CD4-positive, alpha-beta T cell (primary cell): ENCODE measurements around the gene NDE1. TPM values are rescaled to one million over a fixed set of nuclear protein-coding genes. Genes with fewer than 3 reads are reported as not detected.

Experiments used
- ATAC-seq: fragments of 200-7000 bp; cut with Tn5 transposase; one replicate; pipeline ENCODE4 v1.10.0; 2022; ENCODE audit warnings: mild to moderate bottlenecking; ENCODE audit not compliant: poor library complexity
- CTCF ChIA-PET: fragments of 350-600 bp; sonication (Branson Sonifier 250); formaldehyde crosslinking; loops from one replicate; lab custom pipeline; 2021; ENCODE audit warnings: antibody characterized with exemption, inconsistent platforms; lab: Charles Lee
- POLR2A ChIA-PET: fragments of 350-600 bp; sonication (Branson Sonifier 250); formaldehyde crosslinking; loops from one replicate; lab custom pipeline; 2021; ENCODE audit warnings: antibody characterized with exemption, inconsistent platforms; lab: Charles Lee
- DNase-seq, 14 experiments: peaks; one replicate each; pipeline ENCODE4 v3.0.0-alpha.2; 2013 to 2020; ENCODE audit warnings: mixed read lengths in 2 of 14
- H3K27ac ChIP-seq, 2 donors: one replicate each; pipeline versions ENCODE4 v1.5.1 to v1.7.0; 2013; ENCODE audit warnings: low read length in 2 of 2, low read depth in 1 of 2, mild to moderate bottlenecking in 1 of 2
- H3K27me3 ChIP-seq, 2 experiments: 1 replicate in 1 of 2; 2 replicates in 1 of 2; pipeline versions ENCODE4 v1.6.1 to v1.7.0; 2013; ENCODE audit warnings: low read length in 2 of 2, control low read depth in 1 of 2, mild to moderate bottlenecking in 1 of 2, moderate library complexity in 1 of 2; ENCODE audit not compliant: insufficient read depth in 2 of 2, control insufficient read depth in 1 of 2
- H3K36me3 ChIP-seq: one replicate; pipeline ENCODE4 v1.6.1; 2013; ENCODE audit warnings: low read length, control low read depth; ENCODE audit not compliant: insufficient read depth
- H3K4me1 ChIP-seq: one replicate; pipeline ENCODE4 v1.6.1; 2013; ENCODE audit warnings: low read length, control low read depth; ENCODE audit not compliant: insufficient read depth
- H3K4me3 ChIP-seq: one replicate; pipeline ENCODE4 v1.5.1; 2013; ENCODE audit warnings: mild to moderate bottlenecking, low read length, moderate library complexity
- H3K9me3 ChIP-seq, 2 experiments: 1 replicate in 1 of 2; 2 replicates in 1 of 2; pipeline versions ENCODE4 v1.6.1 to v1.7.0; 2013; ENCODE audit warnings: low read length in 2 of 2, mild to moderate bottlenecking in 2 of 2, control low read depth in 1 of 2, moderate library complexity in 1 of 2; ENCODE audit not compliant: control insufficient read depth in 1 of 2, insufficient read depth in 1 of 2
- H3K27ac Mint-ChIP-seq: one replicate; pipeline ENCODE4 v1.8.0; 2020; ENCODE audit warnings: mixed read lengths
- H3K27me3 Mint-ChIP-seq: one replicate; pipeline ENCODE4 v1.8.0; 2021; ENCODE audit warnings: mixed read lengths
- H3K36me3 Mint-ChIP-seq: one replicate; pipeline ENCODE4 v1.8.0; 2021; ENCODE audit warnings: low read depth, mixed read lengths
- H3K4me1 Mint-ChIP-seq: one replicate; pipeline ENCODE4 v1.8.0; 2021; ENCODE audit warnings: low read depth, mixed read lengths
- H3K4me3 Mint-ChIP-seq: one replicate; pipeline ENCODE4 v1.8.0; 2020; ENCODE audit warnings: mild to moderate bottlenecking, mixed read lengths
- H3K9me3 Mint-ChIP-seq: one replicate; pipeline ENCODE4 v1.8.0; 2020; ENCODE audit warnings: mixed read lengths
- CTCF ChIP-seq: fragments of 200-600 bp; IDR thresholded peaks from one replicate; pipeline ENCODE4 v1.8.0; 2022; ENCODE audit warnings: antibody characterized with exemption, mild to moderate bottlenecking
- intact Hi-C, 2 experiments: fragments of 100-400 bp; cut with DNase I in 1 of 2; cut with micrococcal nuclease in 1 of 2; formaldehyde crosslinking; loops; one replicate each; pipeline versions ENCODE4 v1.15.1 to v1.9.0; 2023 to 2025; cut with DNase I, micrococcal nuclease
- total RNA-seq, 174 experiments: library from RNA in 2 of 174; stranded (reverse) in 2 of 174; gene quantifications; one replicate each; pipeline ENCODE4 v1.2.3 and lab custom pipeline; 2021 to 2026

The NDE1 gene
- total RNA-seq, 2 experiments from 2014 or later = 96.6 to 106 TPM

GRCh38 chr16:15775663-15776304 lies 125.7 kb downstream of the NDE1 start:
- ATAC-seq = no peak
- H3K9me3 Mint-ChIP-seq = no peaks in the 10 kb centered on the region

More at GRCh38 chr16:15775663-15776304, 125.7 kb downstream of the NDE1 start:
- Mint-ChIP-seq H3K27ac (no peak overlapping the region), H3K4me3 (no peak overlapping the region), H3K27me3 (peaks cover 4% of the 10 kb centered on the region), H3K4me1 (no peaks in the 10 kb centered on the region), H3K36me3 (no peaks in the 10 kb centered on the region)
- Histone ChIP-seq H3K4me1 (no peaks in the 10 kb centered on the region), H3K36me3 (no peaks in the 10 kb centered on the region), H3K4me3 (no peak overlapping the region), H3K27ac (no peak overlapping the region), H3K9me3 (no peaks in the 10 kb centered on the region), H3K27me3 (peaks cover 0 to 2% of the 10 kb centered on the region in 2 experiments)
- intact Hi-C loops = no loop called here
- TF ChIP-seq CTCF = no peak
- POLR2A ChIA-PET = no interaction called here
- CTCF ChIA-PET = no interaction called here
- no peak for DNase-seq

Other genes starting within 250 kb of the NDE1 start
- gene BMERB1, start 215.7 kb upstream of the NDE1 start, total RNA-seq = under 1 TPM; 0.85 to 0.98 TPM
- 100 to 1,000 TPM; 156 to 157 TPM for gene MARF1, start 7.1 kb upstream of the NDE1 start, total RNA-seq
- not detected for gene MYH11, start 206.8 kb downstream of the NDE1 start, total RNA-seq
- 10 to 100 TPM; 14.4 to 15.5 TPM for gene CEP20, start 238.4 kb downstream of the NDE1 start, total RNA-seq